K562 (cell line): ENCODE data around the gene OR2S2. TPM values are rescaled to one million over a fixed set of nuclear protein-coding genes. Genes with fewer than 3 reads are reported as not detected.

Source experiments
- ELF4 ChIP-seq: fragments of 450-650 bp; formaldehyde crosslinking; IDR thresholded peaks from 2 replicates; pipeline ENCODE4 v1.4.0; 2022; ENCODE audit warnings: missing genetic modification characterization
- KDM5B ChIP-seq: fragments of 200-600 bp; sonication (generic); IDR thresholded peaks from 2 replicates; pipeline ENCODE4 v1.6.1; 2012; ENCODE audit warnings: low read depth, mild to moderate bottlenecking, moderate library complexity, low read length, control low read depth, inconsistent platforms; ENCODE audit not compliant: insufficient replicate concordance
- KLF10 ChIP-seq: fragments of 250-450 bp; sonication (Bioruptor Pico); IDR thresholded peaks from 2 replicates; pipeline ENCODE4 v1.6.1; 2021; ENCODE audit warnings: matching md5 sums
- MCM3 ChIP-seq: fragments of 450-650 bp; IDR thresholded peaks from 2 replicates; pipeline ENCODE4 v1.6.1; 2016
- NCOR1 ChIP-seq: fragments of 450-650 bp; IDR thresholded peaks from 2 replicates; pipeline ENCODE4 v1.6.1; 2016; ENCODE audit warnings: mild to moderate bottlenecking, moderate library complexity
- YY1 ChIP-seq, 3 experiments: IDR thresholded peaks; 2 replicates each; pipeline ENCODE4 v1.6.1; 2011; ENCODE audit warnings: low read length in 2 of 3, mild to moderate bottlenecking in 2 of 3, moderate library complexity in 2 of 3, borderline replicate concordance in 1 of 3, control low read depth in 1 of 3, low read depth in 1 of 3; ENCODE audit not compliant: insufficient read depth in 3 of 3, insufficient replicate concordance in 2 of 3, control insufficient read depth in 1 of 3, insufficient read length in 1 of 3; ENCODE audit errors: extremely low read depth in 1 of 3
- ZBTB17 ChIP-seq: fragments of 450-650 bp; formaldehyde crosslinking; IDR thresholded peaks from 2 replicates; pipeline ENCODE4 v1.4.0; 2020; ENCODE audit warnings: mild to moderate bottlenecking
- ZNF12 ChIP-seq: sonication (generic); formaldehyde crosslinking; IDR thresholded peaks from 2 replicates; pipeline ENCODE4 v1.4.0; 2020; ENCODE audit warnings: mild to moderate bottlenecking, missing genetic modification reagents
- ZNF146 ChIP-seq: IDR thresholded peaks from one replicate; pipeline ENCODE4 v1.6.1; 2018; ENCODE audit warnings: missing compliant biosample characterization; ENCODE audit not compliant: unreplicated experiment
- ZNF311 ChIP-seq: fragments of 250-450 bp; sonication (Bioruptor Pico); IDR thresholded peaks from 2 replicates; pipeline ENCODE4 v1.4.0; 2020; ENCODE audit warnings: mild to moderate bottlenecking, moderate library complexity
- polyA plus RNA-seq, 8 experiments: library from polyadenylated mRNA; depleted of rRNA in 4 of 8; stranded (reverse) in 5 of 8; unstranded in 3 of 8; fragments of >200 nt; fragmentation: Nextera tagmentation in 2 of 8; fragmentation: Illumina TruSeq in 1 of 8; extraction: Ambion mirVana in 2 of 8; extraction: Trizol in 1 of 8; gene quantifications; 2 replicates each; pipeline versions ENCODE4 v1.2.1 to v1.2.3, GENCODE V29; 2011 to 2014; ENCODE audit warnings: inconsistent platforms in 1 of 8, missing spikeins in 1 of 8
- total RNA-seq, 7 experiments: library from RNA; depleted of rRNA in 6 of 7; stranded (reverse); fragments of >200 nt in 6 of 7; fragmentation: Illumina TruSeq in 2 of 7; extraction: Trizol in 2 of 7; gene quantifications; 2 replicates each; pipeline versions ENCODE4 v1.2.1 to v1.2.3, GENCODE V29; 2011 to 2021; ENCODE audit warnings: low replicate concordance in 1 of 7
- TF ChIP-seq, protein P1 (sequence below): fragments of 450-650 bp; IDR thresholded peaks from 2 replicates; pipeline ENCODE4 v1.6.1; 2016; ENCODE audit warnings: mild to moderate bottlenecking, moderate library complexity
- TF ChIP-seq, protein P2 (sequence below): IDR thresholded peaks from 2 replicates; pipeline ENCODE4 v1.6.1; 2011; ENCODE audit warnings: borderline replicate concordance, low read depth, mild to moderate bottlenecking, moderate library complexity, low read length; ENCODE audit not compliant: insufficient read depth, poor library complexity, severe bottlenecking
- TF ChIP-seq, protein P3 (sequence below): sonication (generic); formaldehyde crosslinking; IDR thresholded peaks from 2 replicates; pipeline ENCODE4 v1.8.0; 2022; ENCODE audit warnings: mild to moderate bottlenecking, missing genetic modification reagents

Gene OR2S2
- total and polyA plus RNA-seq, 9 of the 15 experiments (the other 6 are each of a cell fraction or from before 2014, with no cell fraction given): not detected

DNA sequence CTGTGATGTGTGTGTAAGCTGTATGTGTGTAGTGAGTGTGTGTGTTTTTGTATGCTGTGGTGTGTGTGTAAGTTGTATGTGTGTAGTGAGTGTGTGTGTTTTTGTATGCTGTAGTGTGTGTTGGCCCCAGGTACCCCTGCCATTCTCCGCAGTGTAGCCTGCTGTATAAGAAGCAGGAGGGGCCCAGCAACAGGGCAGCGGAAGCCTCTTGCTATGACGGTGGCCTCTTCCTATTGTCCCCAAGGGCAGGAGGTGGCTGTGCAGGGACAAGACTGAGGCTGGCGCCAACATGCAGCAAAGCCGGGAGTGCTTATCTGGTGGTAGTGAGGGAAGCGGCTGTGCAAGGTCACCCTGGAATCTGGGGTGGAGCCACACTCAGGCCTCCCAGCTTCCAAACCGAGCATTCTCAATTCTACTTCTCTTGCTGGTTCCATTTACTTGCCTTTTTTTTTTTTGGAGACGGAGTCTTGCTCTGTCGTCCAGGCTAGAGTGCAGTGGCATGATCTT is 43.6 kb downstream of the OR2S2 start (continued):
- TF ChIP-seq, protein P1, sequence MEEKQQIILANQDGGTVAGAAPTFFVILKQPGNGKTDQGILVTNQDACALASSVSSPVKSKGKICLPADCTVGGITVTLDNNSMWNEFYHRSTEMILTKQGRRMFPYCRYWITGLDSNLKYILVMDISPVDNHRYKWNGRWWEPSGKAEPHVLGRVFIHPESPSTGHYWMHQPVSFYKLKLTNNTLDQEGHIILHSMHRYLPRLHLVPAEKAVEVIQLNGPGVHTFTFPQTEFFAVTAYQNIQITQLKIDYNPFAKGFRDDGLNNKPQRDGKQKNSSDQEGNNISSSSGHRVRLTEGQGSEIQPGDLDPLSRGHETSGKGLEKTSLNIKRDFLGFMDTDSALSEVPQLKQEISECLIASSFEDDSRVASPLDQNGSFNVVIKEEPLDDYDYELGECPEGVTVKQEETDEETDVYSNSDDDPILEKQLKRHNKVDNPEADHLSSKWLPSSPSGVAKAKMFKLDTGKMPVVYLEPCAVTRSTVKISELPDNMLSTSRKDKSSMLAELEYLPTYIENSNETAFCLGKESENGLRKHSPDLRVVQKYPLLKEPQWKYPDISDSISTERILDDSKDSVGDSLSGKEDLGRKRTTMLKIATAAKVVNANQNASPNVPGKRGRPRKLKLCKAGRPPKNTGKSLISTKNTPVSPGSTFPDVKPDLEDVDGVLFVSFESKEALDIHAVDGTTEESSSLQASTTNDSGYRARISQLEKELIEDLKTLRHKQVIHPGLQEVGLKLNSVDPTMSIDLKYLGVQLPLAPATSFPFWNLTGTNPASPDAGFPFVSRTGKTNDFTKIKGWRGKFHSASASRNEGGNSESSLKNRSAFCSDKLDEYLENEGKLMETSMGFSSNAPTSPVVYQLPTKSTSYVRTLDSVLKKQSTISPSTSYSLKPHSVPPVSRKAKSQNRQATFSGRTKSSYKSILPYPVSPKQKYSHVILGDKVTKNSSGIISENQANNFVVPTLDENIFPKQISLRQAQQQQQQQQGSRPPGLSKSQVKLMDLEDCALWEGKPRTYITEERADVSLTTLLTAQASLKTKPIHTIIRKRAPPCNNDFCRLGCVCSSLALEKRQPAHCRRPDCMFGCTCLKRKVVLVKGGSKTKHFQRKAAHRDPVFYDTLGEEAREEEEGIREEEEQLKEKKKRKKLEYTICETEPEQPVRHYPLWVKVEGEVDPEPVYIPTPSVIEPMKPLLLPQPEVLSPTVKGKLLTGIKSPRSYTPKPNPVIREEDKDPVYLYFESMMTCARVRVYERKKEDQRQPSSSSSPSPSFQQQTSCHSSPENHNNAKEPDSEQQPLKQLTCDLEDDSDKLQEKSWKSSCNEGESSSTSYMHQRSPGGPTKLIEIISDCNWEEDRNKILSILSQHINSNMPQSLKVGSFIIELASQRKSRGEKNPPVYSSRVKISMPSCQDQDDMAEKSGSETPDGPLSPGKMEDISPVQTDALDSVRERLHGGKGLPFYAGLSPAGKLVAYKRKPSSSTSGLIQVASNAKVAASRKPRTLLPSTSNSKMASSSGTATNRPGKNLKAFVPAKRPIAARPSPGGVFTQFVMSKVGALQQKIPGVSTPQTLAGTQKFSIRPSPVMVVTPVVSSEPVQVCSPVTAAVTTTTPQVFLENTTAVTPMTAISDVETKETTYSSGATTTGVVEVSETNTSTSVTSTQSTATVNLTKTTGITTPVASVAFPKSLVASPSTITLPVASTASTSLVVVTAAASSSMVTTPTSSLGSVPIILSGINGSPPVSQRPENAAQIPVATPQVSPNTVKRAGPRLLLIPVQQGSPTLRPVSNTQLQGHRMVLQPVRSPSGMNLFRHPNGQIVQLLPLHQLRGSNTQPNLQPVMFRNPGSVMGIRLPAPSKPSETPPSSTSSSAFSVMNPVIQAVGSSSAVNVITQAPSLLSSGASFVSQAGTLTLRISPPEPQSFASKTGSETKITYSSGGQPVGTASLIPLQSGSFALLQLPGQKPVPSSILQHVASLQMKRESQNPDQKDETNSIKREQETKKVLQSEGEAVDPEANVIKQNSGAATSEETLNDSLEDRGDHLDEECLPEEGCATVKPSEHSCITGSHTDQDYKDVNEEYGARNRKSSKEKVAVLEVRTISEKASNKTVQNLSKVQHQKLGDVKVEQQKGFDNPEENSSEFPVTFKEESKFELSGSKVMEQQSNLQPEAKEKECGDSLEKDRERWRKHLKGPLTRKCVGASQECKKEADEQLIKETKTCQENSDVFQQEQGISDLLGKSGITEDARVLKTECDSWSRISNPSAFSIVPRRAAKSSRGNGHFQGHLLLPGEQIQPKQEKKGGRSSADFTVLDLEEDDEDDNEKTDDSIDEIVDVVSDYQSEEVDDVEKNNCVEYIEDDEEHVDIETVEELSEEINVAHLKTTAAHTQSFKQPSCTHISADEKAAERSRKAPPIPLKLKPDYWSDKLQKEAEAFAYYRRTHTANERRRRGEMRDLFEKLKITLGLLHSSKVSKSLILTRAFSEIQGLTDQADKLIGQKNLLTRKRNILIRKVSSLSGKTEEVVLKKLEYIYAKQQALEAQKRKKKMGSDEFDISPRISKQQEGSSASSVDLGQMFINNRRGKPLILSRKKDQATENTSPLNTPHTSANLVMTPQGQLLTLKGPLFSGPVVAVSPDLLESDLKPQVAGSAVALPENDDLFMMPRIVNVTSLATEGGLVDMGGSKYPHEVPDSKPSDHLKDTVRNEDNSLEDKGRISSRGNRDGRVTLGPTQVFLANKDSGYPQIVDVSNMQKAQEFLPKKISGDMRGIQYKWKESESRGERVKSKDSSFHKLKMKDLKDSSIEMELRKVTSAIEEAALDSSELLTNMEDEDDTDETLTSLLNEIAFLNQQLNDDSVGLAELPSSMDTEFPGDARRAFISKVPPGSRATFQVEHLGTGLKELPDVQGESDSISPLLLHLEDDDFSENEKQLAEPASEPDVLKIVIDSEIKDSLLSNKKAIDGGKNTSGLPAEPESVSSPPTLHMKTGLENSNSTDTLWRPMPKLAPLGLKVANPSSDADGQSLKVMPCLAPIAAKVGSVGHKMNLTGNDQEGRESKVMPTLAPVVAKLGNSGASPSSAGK: no peak
- TF ChIP-seq ZNF12 (CRISPR knock-in tag) (no peak), ZNF311 (CRISPR knock-in tag) (no peak), ZNF146 (CRISPR knock-in tag) (no peak), YY1 (IDR thresholded peaks at IDR 0.05; ENCODE audit: borderline replicate concordance in 1 of 3, control insufficient read depth in 1 of 3, extremely low read depth in 1 of 3, insufficient read depth in 3 of 3, insufficient read length in 1 of 3, insufficient replicate concordance in 2 of 3, low read depth in 1 of 3, low read length in 2 of 3) (no peak), KLF10 (CRISPR knock-in tag) (no peak), KDM5B (peak; percentile 37), ZBTB17 (CRISPR knock-in tag) (no peak), NCOR1 (no peak; the same call in 1 of the 2 replicates), ELF4 (no peak), MCM3 (no peak)
- TF ChIP-seq, protein P2, sequence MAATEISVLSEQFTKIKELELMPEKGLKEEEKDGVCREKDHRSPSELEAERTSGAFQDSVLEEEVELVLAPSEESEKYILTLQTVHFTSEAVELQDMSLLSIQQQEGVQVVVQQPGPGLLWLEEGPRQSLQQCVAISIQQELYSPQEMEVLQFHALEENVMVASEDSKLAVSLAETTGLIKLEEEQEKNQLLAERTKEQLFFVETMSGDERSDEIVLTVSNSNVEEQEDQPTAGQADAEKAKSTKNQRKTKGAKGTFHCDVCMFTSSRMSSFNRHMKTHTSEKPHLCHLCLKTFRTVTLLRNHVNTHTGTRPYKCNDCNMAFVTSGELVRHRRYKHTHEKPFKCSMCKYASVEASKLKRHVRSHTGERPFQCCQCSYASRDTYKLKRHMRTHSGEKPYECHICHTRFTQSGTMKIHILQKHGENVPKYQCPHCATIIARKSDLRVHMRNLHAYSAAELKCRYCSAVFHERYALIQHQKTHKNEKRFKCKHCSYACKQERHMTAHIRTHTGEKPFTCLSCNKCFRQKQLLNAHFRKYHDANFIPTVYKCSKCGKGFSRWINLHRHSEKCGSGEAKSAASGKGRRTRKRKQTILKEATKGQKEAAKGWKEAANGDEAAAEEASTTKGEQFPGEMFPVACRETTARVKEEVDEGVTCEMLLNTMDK: no peak
- TF ChIP-seq, protein P3, sequence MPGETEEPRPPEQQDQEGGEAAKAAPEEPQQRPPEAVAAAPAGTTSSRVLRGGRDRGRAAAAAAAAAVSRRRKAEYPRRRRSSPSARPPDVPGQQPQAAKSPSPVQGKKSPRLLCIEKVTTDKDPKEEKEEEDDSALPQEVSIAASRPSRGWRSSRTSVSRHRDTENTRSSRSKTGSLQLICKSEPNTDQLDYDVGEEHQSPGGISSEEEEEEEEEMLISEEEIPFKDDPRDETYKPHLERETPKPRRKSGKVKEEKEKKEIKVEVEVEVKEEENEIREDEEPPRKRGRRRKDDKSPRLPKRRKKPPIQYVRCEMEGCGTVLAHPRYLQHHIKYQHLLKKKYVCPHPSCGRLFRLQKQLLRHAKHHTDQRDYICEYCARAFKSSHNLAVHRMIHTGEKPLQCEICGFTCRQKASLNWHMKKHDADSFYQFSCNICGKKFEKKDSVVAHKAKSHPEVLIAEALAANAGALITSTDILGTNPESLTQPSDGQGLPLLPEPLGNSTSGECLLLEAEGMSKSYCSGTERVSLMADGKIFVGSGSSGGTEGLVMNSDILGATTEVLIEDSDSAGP (CRISPR knock-in tag): no peak
